BE2C (cell line): ENCODE measurements around the gene TTC21A.

Source experiments
- DNase-seq: peaks from one replicate; pipeline ENCODE4 v3.0.0-alpha.2; 2020
- H3K27me3 ChIP-seq: fragments of 250-450 bp; sonication (Bioruptor Pico); 2 replicates; pipeline ENCODE4 v1.5.1; 2020; ENCODE audit warnings: mild to moderate bottlenecking
- H3K36me3 ChIP-seq: fragments of 250-450 bp; sonication (Bioruptor Pico); 2 replicates; pipeline ENCODE4 v1.5.1; 2020; ENCODE audit warnings: mild to moderate bottlenecking
- H3K4me1 ChIP-seq: fragments of 250-450 bp; sonication (Bioruptor Pico); 2 replicates; pipeline ENCODE4 v1.5.1; 2020
- H3K4me3 ChIP-seq: 2 replicates; pipeline ENCODE4 v1.5.1; 2011; ENCODE audit warnings: low read depth, low read length
- H3K9me3 ChIP-seq: fragments of 250-450 bp; sonication (Bioruptor Pico); 2 replicates; pipeline ENCODE4 v1.5.1; 2020
- CTCF ChIP-seq: IDR thresholded peaks from 2 replicates; pipeline ENCODE4 v1.5.1; 2012; ENCODE audit warnings: mild to moderate bottlenecking, low read depth, low read length

Gene TTC21A

GRCh38 chr3:39110041-39110639 lies 2.7 kb downstream of the TTC21A start:
- DNase-seq = no peak
- H3K9me3 ChIP-seq = no peaks in the 10 kb centered on the region
- TF ChIP-seq CTCF = no peak
- H3K4me3 ChIP-seq = no peak overlapping the region
- no peaks in the 10 kb centered on the region for H3K4me1 ChIP-seq
- H3K27me3 ChIP-seq = no peaks in the 10 kb centered on the region
- no peaks in the 10 kb centered on the region; the same call in 1 of the 2 replicates for H3K36me3 ChIP-seq

- Histone ChIP-seq H3K9me3 (no peaks in the 10 kb centered on the region), H3K27me3 (no peaks in the 10 kb centered on the region), H3K4me1 (no peaks in the 10 kb centered on the region), H3K4me3 (no peak overlapping the region), H3K36me3 (no peaks in the 10 kb centered on the region; the same call in 1 of the 2 replicates)
- TF ChIP-seq CTCF = no peak
- DNase-seq = no peak
Observed at GRCh38 chr3:39112113-39112512, 4.6 kb downstream of the TTC21A start.

DNA sequence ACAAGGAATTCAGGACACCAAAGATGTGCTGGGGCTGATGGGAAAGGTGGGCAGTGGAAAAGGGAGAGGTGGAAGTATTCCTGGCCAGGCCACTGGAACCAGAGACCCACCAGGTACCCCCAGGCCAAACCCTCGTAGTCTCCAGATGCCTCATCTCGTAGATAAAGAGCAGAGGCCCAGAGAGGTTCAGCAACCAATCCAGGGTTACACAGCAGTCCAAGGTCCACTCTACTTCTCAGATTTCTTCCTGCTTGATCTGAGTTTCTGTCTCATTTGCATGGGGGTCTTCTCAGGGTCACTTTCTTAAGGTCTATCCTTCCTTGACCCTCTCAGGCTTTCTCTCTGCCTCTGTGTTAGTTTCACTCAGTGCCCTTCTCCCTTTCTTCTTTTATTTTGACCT lies 5.1 kb downstream of the TTC21A start:
- DNase-seq = no peak
- no peak overlapping the region for H3K4me3 ChIP-seq
- no peaks in the 10 kb centered on the region for H3K27me3 ChIP-seq
- H3K36me3 ChIP-seq = no peaks in the 10 kb centered on the region; the same call in 1 of the 2 replicates
- H3K4me1 ChIP-seq = no peaks in the 10 kb centered on the region
- no peaks in the 10 kb centered on the region for H3K9me3 ChIP-seq
- TF ChIP-seq CTCF = no peak

- TF ChIP-seq CTCF = no peak
- Histone ChIP-seq H3K27me3 (no peaks in the 10 kb centered on the region), H3K4me3 (no peak overlapping the region), H3K36me3 (no peaks in the 10 kb centered on the region), H3K4me1 (no peaks in the 10 kb centered on the region), H3K9me3 (no peaks in the 10 kb centered on the region)
- DNase-seq = no peak
Observed at GRCh38 chr3:39113291-39113690, 5.8 kb downstream of the TTC21A start.

DNA sequence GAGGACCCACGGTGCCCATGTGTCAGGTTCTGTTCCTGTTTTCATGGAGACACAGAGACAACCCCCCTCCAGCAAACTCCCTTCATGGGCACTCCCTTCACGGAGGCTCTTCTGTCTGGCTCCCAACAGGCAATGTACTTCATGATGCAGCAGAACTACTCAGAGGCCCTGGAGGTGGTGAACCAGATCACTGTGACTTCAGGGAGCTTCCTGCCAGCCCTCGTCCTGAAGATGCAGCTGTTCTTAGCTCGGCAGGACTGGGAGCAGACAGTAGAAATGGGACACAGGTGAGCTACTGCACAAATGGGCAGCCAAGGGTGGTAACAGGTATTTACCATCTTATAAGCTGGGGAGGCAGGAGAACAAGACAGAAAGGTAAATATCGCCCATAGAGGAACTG lies 7.0 kb downstream of the TTC21A start:
- Histone ChIP-seq H3K27me3 (no peaks in the 10 kb centered on the region), H3K9me3 (no peaks in the 10 kb centered on the region), H3K4me3 (no peak overlapping the region), H3K36me3 (no peaks in the 10 kb centered on the region), H3K4me1 (no peaks in the 10 kb centered on the region)
- no peak for TF ChIP-seq CTCF
- DNase-seq = no peak

DNA sequence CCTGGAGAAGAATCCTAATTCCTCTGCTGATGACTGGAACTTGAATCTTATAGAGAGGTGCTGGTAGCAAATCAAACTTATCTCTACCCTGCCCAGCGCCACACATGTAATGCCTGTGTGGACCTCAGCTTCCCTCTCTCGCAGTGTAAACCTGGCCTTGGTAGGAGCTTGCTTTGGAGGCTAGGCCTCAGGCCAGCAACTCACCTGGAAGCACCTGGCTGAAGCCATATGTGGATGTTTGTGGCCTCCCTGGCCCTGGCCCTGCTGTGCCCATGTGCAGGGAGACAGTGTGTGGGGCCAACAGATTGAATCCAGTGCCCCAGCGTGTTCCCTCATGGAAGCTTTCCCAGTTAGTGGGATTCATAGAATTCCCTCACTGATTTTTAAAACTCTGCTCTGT lies 8.4 kb downstream of the TTC21A start:
- H3K9me3 ChIP-seq = no peaks in the 10 kb centered on the region
- no peak for TF ChIP-seq CTCF
- no peaks in the 10 kb centered on the region for H3K36me3 ChIP-seq
- H3K27me3 ChIP-seq = no peaks in the 10 kb centered on the region
- H3K4me1 ChIP-seq = no peaks in the 10 kb centered on the region
- DNase-seq = no peak
- no peak overlapping the region for H3K4me3 ChIP-seq
